ENCODE results near the gene CLDN5.

The CLDN5 gene

DNA sequence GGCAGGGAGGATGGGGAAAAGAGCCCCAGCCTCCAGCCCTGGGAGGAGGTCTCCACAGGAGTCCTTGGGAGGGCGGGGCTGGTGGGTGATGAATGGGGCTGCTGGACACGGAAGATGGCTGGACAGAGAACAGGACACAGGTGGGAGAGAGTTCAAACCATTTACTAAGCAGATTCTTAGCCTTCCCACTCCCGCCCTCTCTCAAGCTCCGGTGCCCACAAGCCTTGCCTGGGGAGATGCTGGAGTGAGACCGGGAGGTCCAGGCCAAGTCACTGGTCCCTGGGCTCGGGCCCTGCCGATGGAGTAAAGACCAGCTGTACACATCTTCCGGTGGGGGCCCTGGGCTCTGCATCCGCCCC is 1.4 kb downstream of the CLDN5 start:
- no peak for DNase-seq (ENCODE audit: low read depth in 4 of 4, low spot score in 1 of 4)

DNA sequence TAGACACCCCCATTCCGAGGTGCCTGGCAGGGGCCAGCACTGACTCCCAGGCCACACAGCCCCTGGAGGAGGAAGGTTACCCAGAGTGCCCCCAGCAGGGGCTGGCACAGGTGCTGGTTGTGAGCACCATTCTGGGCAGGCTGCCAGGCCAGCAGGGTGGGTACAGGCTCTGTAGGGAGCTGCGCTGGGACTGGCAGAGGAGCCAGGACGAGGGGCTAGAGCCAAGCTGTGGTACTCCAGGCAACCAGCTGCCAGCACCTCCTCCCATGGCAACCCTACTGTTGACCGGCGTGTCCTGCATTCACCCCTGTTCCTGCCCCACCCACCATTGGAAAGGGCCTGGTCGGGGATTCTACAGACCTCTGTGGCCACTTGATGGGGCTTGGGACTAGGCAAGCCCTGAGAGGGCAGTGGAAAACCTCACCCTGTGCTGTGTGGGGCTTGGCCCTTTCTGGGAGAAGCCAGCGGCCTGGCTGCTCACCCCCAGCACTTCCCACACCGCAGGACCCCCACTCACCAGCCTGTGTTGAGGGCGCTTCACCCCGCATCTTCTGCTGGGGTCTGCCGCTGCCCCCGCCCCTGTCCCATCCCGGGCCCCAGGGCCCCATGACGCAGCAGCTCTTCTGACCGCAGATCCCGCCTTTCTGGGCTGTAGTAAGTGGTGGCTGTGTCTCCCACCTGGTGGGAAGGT is 1.9 kb downstream of the CLDN5 start:
- DNase-seq (ENCODE audit: low read depth in 4 of 4, low spot score in 1 of 4): no peak

- DNase-seq (ENCODE audit: low read depth in 4 of 4, low spot score in 1 of 4): no peak
Measured at GRCh38 chr22:19520566-19521305, 3.5 kb downstream of the CLDN5 start.

DNA sequence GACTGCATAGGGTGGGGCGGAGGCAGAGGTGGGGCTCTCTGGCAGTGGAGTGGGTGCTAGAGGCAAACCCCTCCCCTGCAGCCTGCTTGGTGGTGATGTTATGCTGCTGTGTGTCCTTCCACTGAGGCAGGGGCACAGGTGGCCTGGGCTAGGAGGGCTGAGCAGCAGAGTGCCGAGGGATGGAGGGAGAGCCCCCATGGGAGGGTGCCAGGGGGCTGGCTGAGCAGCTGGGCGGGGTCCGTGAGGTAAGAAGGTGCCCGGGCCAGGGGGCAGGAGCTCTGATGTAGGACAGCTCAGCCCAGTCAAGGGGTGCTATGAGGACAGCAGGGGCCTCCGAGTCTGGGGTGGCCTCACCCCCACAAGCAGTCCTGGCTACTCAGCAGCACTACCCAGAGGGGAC is 4.2 kb downstream of the CLDN5 start:
- DNase-seq (ENCODE audit: low read depth in 4 of 4, low spot score in 1 of 4): no peak

- no peak for DNase-seq (ENCODE audit: low read depth in 4 of 4, low spot score in 1 of 4)
Measured at GRCh38 chr22:19519041-19519926, 4.9 kb downstream of the CLDN5 start.

- DNase-seq (ENCODE audit: low read depth in 4 of 4, low spot score in 1 of 4): no peak
Measured at GRCh38 chr22:19518635-19519034, 5.6 kb downstream of the CLDN5 start.

DNA sequence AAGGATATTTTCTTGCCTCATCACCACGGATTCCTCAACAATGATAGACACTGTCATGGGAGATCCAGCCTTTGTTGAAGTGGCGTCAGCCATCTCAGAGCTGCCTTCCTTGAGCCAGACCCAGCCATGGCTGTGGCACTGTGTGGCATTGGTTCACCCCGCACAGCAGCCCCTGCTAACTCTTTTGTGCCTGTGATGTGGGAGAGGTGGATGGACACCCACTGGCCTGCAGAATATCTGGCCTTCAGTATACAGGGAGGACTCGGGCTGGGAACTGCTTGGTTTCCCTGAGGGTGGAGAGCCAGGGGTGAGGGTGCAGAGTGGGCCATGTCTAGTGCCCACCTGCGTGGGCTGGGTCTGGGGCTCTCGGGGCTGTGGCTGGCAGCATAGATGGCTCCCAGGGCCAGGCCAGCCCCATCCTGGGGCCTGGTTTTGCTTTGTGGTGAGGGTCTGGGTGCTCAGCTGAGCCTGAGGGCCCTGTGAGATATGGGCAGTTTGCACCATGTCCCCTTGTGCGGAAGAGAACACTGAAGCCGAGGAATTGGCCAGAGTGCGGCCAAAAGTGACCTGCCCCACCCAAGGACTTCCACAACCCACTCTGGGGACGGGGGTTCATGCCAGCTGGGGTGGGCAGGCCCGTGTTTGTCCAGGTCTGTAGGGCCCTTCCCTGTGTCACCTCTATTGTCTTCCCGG is 6.1 kb downstream of the CLDN5 start:
- no peak for DNase-seq (ENCODE audit: low read depth in 4 of 4, low spot score in 1 of 4)

GRCh38 chr22:19517171-19517500 is 7.1 kb downstream of the CLDN5 start:
- no peak for DNase-seq (ENCODE audit: low read depth in 4 of 4, low spot score in 1 of 4)

DNA sequence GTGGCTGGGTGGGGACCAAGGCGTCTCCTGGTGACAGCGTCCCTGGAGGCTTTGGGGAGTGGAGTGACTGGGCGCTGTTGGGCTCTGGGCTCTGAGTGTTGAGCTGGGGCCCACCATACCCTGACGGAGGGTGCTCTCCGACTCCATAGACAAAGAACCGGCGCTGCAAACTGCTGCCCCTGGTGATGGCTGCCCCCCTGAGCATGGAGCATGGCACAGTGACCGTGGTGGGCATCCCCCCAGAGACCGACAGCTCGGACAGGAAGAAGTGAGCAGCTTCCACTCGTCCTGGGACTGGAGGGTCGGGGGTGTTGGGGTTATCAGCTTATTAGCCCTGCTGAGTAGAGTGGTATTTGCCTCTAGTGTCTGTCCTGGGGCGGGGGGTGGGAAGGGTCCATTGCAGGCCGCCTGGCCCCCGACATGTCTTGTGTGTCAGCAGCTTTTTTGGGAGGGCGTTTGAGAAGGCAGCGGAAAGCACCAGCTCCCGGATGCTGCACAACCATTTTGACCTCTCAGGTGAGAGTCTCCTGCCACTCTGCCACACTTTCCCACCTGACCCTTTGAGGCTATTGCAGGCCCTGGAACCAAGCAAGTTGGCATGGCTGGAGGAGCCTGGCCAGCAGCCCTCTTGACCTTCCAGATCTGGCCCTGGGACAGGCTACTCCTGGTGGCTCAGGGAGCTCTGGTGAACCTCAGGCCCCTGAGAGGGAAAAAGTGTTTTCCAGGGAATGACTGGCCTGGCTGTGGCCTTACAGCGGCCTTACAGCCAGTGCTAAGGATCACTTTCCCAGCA is 7.6 kb downstream of the CLDN5 start:
- DNase-seq (ENCODE audit: low read depth in 4 of 4, low spot score in 1 of 4): no peak

DNA sequence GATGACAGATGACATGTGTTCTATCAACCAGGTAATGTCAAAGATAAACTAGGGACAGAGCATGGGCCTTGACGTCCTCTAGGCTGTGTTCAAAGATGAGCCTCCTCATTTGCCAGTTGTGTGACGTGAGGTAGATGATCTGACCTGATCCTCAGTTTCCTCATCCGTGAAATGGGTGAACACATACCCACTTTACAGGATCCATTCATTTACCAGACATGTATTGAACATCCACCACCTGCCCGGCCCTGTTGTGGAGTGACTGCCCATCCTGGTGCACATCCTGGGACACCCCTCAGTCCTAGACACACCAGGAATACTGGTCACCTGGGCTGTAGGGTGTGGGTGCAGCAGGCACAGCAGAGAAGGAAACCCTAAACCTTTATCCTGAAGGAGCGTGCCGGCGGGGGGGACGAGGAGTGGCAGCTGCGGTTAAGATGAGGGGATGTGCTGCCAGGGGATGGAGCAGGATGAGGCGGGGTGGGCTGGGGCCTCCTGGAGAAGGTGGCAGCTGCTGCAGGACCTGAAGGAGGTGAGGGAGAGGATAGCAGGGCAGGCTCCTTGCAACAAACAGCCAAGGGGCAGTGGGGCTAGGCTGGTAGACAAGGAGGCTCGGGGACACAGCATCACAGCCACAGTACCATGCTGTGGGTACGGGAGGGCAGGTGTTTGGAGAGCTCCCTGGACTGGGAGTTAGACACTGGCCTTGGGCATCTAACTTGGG is 8.4 kb downstream of the CLDN5 start:
- no peak for DNase-seq (ENCODE audit: low read depth in 4 of 4, low spot score in 1 of 4)

- DNase-seq (ENCODE audit: low read depth in 4 of 4, low spot score in 1 of 4): no peak
Measured at GRCh38 chr22:19514831-19515565, 9.2 kb downstream of the CLDN5 start.

GRCh38 chr22:19513823-19514222 is 10.4 kb downstream of the CLDN5 start:
- DNase-seq (ENCODE audit: low read depth in 4 of 4, low spot score in 1 of 4): no peak

GRCh38 chr22:19510919-19511341 is 13.3 kb downstream of the CLDN5 start:
- no peak for DNase-seq (ENCODE audit: low read depth in 4 of 4, low spot score in 1 of 4)

GRCh38 chr22:19509923-19510322 is 14.3 kb downstream of the CLDN5 start:
- no peak for DNase-seq (ENCODE audit: low read depth in 4 of 4, low spot score in 1 of 4)

DNA sequence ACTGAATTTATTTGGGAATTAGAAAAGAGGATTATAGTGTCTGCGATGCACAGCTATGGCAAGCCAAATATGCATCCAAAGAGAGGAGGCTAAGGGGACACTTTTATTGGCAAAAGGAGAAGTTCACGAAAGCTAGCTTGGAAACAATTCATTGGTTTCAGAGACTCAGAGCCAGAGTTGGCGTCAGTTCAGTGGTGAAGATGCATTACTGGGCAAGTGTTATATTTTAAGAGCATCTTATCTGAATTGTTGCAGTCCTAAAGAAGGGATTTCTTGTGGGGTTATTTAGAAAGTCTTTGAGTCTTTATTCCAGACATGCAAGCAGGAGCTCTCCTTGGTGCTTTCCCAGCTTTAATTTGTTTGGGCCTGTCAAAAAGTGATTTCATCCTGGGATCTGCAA is 15.0 kb downstream of the CLDN5 start:
- DNase-seq (ENCODE audit: low read depth in 4 of 4, low spot score in 1 of 4): no peak

GRCh38 chr22:19508024-19508776 is 16.0 kb downstream of the CLDN5 start:
- DNase-seq (ENCODE audit: low read depth in 4 of 4, low spot score in 1 of 4): no peak

- DNase-seq (ENCODE audit: low read depth in 4 of 4, low spot score in 1 of 4): no peak
Measured at GRCh38 chr22:19507534-19507861, 16.7 kb downstream of the CLDN5 start.

DNA sequence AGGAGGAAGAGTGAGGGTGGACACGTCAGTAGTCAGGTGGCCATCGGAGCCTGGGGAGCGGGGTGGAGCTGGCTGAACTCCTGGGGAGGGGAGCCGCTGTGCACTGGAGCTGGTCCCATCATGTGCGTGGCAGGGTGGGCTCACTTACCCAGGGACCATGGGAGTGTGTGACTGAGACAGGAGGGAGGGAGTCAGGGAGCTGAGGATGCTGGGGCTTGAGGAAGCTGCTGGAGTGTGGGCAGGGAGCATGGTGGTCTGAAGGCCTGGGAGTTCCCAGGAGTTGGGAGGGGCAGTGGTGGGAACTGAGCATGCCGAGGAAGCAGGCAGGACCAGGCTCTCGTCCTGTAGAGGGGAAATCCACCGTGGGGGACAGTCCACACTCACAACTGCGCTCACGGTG is 18.0 kb downstream of the CLDN5 start:
- no peak for DNase-seq (ENCODE audit: low read depth in 4 of 4, low spot score in 1 of 4)

DNA sequence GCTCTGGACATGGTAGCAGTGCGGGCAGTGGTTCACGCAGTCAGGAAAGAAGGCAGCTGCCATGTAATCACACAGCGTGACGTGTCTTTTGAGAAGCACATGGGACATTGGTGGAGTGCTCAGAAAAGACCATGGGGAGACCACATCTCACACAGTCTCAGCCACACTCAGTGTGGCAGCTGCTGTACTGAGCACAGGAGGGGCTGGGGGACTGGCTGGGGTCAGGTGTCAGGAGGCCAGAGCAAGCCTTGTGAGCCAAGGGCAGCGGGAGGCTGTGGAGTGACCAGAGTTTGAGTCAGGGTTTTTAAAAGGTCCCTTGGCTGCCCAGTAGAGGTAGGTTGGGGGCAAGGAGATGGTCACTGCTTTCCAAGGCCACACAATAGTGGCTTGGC is 18.5 kb downstream of the CLDN5 start:
- DNase-seq (ENCODE audit: low read depth in 4 of 4, low spot score in 1 of 4): no peak

All from stimulated activated CD4-positive, alpha-beta T cell treated with anti-CD3 and anti-CD28 coated beads, Interleukin-1b, Interleukin-23, amount 100 ng/mL, for 24 hours (primary cell).